Measurements from ENCODE around the gene SH3GL2. TPM values are rescaled to one million over a fixed set of nuclear protein-coding genes. Genes with fewer than 3 reads are reported as not detected.

SH3GL2 gene
- total and polyA plus RNA-seq, 9 of the 15 experiments (the other 6 are each of a cell fraction or from before 2014, with no cell fraction given), result not detected

DNA sequence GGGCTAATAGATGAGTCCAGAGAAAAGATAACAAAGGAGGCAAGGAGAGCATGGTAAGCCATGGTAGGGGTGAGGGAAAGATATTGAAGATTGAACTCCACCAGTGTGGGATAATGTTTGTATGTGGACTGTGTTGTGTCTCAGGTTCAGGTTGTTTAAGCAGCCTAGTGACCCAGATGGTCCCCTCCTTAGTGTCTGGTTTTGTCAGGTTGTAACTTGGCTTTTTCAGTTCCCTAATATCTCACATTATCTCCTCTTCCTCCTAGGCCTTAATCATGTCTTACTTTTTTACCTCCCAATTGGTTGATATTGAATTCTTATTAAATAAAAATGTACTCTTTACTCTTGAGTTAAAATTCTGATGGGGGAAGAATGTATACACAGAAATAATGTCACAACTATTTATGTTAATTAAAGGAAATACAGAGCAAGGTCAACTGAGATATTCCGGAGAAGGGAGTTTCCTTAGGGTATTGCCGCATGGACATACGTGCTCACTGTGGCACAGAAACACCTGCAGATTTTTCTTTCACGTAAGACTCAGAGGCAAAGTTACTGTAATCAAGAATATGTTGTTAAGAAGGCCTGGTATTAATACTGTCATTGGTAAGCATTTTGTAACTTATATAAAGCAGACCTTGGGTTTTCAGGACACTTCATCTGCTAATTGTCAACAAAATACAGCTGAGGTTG, 23.4 kb upstream of the SH3GL2 start:
- in situ Hi-C loops (cut with MboI), result no loop called here
- ChIA-PET CTCF (ENCODE audit: low intra/inter-chr PET ratio) (no interaction called here), POLR2A (no interaction called here)
- Histone ChIP-seq H3K36me3 (ENCODE audit: control insufficient read depth, insufficient read depth, low read length) (no peaks in the 10 kb centered on the region), H3K9me1 (ENCODE audit: control insufficient read depth, insufficient read depth, low read length) (no peaks in the 10 kb centered on the region), H4K20me1 (replicated peaks; ENCODE audit: control insufficient read depth, insufficient read depth, low read length) (no peaks in the 10 kb centered on the region), H3K27me3 (ENCODE audit: control insufficient read depth in 2 of 2, insufficient read depth in 2 of 2, low read length in 2 of 2) (no peaks in the 10 kb centered on the region), H3K79me2 (ENCODE audit: control insufficient read depth, insufficient read depth, low read length) (no peaks in the 10 kb centered on the region), H2AFZ (ENCODE audit: low read depth, low read length) (no peak overlapping the region), H3K9ac (ENCODE audit: insufficient read depth in 1 of 2, low read depth in 2 of 2, low read length in 2 of 2) (no peak overlapping the region), H3K27ac (ENCODE audit: extremely low read depth, low read depth, low read length) (no peak overlapping the region), H3K4me1 (replicated peaks in 1 of 2; ENCODE audit: control insufficient read depth in 2 of 2, insufficient read depth in 2 of 2, low read length in 2 of 2) (no peaks in the 10 kb centered on the region), H3K9me3 (replicated peaks; ENCODE audit: control insufficient read depth, insufficient read depth, low read depth, low read length) (no peaks in the 10 kb centered on the region), H3K4me2 (ENCODE audit: insufficient read depth, low read length) (no peak overlapping the region), H3K4me3 (no peak overlapping the region)
- FAIRE-seq, result no peak
- no peak for ATAC-seq
- intact Hi-C loops (cut with micrococcal nuclease), result no loop called here
- 2% methylated on average over 4 of the region's 4 CpGs for WGBS (ENCODE audit: insufficient coverage, low coverage, missing lambda C conversion rate)
- TF ChIP-seq NUFIP1 (IDR thresholded peaks at IDR 0.05; ENCODE audit: partially characterized antibody) (no peak), ZNF232 (CRISPR knock-in tag; IDR thresholded peaks at IDR 0.05) (no peak), LCOR (CRISPR knock-in tag; IDR thresholded peaks at IDR 0.05) (no peak), ZNF134 (CRISPR knock-in tag; conservative IDR thresholded peaks at IDR 0.05) (no peak), E2F3 (CRISPR knock-in tag; IDR thresholded peaks at IDR 0.05) (no peak), ADNP (tag; IDR thresholded peaks at IDR 0.05) (no peak)
- TF ChIP-seq, protein P1, sequence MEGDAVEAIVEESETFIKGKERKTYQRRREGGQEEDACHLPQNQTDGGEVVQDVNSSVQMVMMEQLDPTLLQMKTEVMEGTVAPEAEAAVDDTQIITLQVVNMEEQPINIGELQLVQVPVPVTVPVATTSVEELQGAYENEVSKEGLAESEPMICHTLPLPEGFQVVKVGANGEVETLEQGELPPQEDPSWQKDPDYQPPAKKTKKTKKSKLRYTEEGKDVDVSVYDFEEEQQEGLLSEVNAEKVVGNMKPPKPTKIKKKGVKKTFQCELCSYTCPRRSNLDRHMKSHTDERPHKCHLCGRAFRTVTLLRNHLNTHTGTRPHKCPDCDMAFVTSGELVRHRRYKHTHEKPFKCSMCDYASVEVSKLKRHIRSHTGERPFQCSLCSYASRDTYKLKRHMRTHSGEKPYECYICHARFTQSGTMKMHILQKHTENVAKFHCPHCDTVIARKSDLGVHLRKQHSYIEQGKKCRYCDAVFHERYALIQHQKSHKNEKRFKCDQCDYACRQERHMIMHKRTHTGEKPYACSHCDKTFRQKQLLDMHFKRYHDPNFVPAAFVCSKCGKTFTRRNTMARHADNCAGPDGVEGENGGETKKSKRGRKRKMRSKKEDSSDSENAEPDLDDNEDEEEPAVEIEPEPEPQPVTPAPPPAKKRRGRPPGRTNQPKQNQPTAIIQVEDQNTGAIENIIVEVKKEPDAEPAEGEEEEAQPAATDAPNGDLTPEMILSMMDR (IDR thresholded peaks at IDR 0.05 in 2 of 3, conservative IDR thresholded peaks at IDR 0.05 in 1 of 3; ENCODE audit: insufficient read depth in 2 of 3, low read depth in 1 of 3, low read length in 3 of 3), result no peak
- TF ChIP-seq, protein P2, sequence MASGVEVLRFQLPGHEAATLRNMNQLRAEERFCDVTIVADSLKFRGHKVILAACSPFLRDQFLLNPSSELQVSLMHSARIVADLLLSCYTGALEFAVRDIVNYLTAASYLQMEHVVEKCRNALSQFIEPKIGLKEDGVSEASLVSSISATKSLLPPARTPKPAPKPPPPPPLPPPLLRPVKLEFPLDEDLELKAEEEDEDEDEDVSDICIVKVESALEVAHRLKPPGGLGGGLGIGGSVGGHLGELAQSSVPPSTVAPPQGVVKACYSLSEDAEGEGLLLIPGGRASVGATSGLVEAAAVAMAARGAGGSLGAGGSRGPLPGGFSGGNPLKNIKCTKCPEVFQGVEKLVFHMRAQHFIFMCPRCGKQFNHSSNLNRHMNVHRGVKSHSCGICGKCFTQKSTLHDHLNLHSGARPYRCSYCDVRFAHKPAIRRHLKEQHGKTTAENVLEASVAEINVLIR (CRISPR knock-in tag; IDR thresholded peaks at IDR 0.05), result no peak
- TF ChIP-seq, protein P3, sequence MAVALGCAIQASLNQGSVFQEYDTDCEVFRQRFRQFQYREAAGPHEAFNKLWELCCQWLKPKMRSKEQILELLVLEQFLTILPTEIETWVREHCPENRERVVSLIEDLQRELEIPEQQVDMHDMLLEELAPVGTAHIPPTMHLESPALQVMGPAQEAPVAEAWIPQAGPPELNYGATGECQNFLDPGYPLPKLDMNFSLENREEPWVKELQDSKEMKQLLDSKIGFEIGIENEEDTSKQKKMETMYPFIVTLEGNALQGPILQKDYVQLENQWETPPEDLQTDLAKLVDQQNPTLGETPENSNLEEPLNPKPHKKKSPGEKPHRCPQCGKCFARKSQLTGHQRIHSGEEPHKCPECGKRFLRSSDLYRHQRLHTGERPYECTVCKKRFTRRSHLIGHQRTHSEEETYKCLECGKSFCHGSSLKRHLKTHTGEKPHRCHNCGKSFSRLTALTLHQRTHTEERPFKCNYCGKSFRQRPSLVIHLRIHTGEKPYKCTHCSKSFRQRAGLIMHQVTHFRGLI (CRISPR knock-in tag; IDR thresholded peaks at IDR 0.05), result no peak
- TF ChIP-seq, protein P4, sequence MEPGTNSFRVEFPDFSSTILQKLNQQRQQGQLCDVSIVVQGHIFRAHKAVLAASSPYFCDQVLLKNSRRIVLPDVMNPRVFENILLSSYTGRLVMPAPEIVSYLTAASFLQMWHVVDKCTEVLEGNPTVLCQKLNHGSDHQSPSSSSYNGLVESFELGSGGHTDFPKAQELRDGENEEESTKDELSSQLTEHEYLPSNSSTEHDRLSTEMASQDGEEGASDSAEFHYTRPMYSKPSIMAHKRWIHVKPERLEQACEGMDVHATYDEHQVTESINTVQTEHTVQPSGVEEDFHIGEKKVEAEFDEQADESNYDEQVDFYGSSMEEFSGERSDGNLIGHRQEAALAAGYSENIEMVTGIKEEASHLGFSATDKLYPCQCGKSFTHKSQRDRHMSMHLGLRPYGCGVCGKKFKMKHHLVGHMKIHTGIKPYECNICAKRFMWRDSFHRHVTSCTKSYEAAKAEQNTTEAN (CRISPR knock-in tag; IDR thresholded peaks at IDR 0.05), result no peak
- TF ChIP-seq, protein P5, sequence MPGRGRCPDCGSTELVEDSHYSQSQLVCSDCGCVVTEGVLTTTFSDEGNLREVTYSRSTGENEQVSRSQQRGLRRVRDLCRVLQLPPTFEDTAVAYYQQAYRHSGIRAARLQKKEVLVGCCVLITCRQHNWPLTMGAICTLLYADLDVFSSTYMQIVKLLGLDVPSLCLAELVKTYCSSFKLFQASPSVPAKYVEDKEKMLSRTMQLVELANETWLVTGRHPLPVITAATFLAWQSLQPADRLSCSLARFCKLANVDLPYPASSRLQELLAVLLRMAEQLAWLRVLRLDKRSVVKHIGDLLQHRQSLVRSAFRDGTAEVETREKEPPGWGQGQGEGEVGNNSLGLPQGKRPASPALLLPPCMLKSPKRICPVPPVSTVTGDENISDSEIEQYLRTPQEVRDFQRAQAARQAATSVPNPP (IDR thresholded peaks at IDR 0.05; ENCODE audit: borderline replicate concordance, insufficient read depth, insufficient read length), result no peak
- DNase-seq (ENCODE audit: extremely low read depth in 1 of 4, low spot score in 3 of 4), result no peak
- BruUV-seq (replicated peaks), result no TSS peak
